Measurements from ENCODE around the gene CSNK1E.
A peak's percentile ranks its signal among the peaks of the same experiment; 100 is the strongest.

Gene CSNK1E

DNA sequence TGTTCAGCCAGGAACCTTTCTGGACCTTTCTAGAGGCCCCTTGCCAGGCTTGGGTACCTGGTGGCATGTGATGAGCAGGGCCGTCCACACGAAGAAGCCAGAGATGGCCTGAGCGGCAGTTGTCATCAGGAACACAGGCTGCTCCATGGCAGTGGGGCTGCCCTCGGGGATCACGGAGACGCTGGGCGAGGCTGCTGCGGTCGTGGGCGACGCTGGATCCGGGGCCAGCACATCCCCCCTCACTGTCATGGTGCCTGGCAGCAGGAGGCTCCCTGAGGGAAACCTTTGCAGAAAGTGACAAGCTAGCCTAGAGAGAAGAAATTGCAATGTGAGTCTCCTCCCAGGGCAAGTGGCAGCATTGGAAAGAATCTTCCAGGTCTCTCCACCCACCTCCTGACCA is 69.5 kb downstream of the CSNK1E start:
- no peak for DNase-seq (ENCODE audit: low spot score)
- Histone ChIP-seq H3K27ac (peak overlapping the region; percentile 92 to 95), H3K4me3 (no peak overlapping the region)
- TF ChIP-seq, protein P1, sequence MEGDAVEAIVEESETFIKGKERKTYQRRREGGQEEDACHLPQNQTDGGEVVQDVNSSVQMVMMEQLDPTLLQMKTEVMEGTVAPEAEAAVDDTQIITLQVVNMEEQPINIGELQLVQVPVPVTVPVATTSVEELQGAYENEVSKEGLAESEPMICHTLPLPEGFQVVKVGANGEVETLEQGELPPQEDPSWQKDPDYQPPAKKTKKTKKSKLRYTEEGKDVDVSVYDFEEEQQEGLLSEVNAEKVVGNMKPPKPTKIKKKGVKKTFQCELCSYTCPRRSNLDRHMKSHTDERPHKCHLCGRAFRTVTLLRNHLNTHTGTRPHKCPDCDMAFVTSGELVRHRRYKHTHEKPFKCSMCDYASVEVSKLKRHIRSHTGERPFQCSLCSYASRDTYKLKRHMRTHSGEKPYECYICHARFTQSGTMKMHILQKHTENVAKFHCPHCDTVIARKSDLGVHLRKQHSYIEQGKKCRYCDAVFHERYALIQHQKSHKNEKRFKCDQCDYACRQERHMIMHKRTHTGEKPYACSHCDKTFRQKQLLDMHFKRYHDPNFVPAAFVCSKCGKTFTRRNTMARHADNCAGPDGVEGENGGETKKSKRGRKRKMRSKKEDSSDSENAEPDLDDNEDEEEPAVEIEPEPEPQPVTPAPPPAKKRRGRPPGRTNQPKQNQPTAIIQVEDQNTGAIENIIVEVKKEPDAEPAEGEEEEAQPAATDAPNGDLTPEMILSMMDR (IDR thresholded peaks at IDR 0.05): no peak

DNA sequence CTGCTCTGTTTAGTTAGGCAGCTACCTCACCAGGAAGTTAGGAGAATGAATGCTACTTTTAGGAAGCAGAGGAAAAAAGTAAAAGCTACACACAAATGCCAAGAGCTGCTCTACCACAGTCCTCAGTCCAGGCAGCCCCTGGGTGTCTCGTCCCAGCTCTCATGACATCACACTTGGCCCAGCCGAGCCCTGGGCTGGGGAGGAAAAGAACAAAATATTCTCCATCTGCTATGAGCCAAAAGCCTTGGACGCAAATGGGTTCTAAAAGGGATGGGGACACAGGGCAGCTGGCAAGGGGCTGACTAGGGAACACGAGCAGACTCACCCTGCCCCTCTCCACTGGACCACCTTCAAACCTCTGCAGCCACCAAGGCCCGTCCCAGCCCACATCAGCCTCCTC is 70.5 kb downstream of the CSNK1E start:
- Histone ChIP-seq H3K4me3 (peak overlapping the region; percentile 36), H3K27ac (peak overlapping the region; percentile 92 to 95)
- peak; percentile 91 for DNase-seq (ENCODE audit: low spot score)
- TF ChIP-seq, protein P1 (IDR thresholded peaks at IDR 0.05): no peak

DNA sequence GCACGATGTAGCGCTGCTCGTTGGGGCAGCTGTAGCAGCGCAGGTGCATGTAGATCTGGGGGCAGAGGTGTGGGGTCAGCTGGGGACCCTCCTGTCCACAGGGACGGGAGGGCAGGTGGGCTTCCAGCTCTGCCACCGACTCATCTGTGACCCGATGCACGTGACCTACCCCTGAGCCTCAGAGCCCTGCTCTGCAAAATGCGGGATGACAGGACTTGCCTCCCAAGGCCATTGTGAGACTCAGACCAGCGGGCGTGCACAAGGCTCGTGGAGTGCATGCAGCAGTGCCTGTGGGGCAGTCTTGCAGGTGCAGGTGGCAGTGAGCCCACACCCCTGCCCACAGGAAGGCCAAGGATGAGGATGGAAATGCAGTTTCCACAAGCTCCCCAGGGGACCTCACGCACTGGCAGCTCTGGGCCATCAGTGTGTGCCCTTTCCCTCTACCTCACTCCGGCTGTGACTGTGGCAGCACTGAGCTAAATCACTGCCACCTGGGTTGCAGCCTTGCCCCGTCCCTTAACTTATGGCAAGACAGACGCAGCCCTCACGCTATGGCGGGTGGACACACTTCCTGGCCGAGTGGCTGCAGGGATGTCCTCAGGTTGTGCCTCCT is 71.1 kb downstream of the CSNK1E start:
- H3K4me3 ChIP-seq: peak overlapping the region; percentile 36
- TF ChIP-seq, protein P1 (IDR thresholded peaks at IDR 0.05): no peak
- peak overlapping the region; percentile 92 to 95 for H3K27ac ChIP-seq

DNA sequence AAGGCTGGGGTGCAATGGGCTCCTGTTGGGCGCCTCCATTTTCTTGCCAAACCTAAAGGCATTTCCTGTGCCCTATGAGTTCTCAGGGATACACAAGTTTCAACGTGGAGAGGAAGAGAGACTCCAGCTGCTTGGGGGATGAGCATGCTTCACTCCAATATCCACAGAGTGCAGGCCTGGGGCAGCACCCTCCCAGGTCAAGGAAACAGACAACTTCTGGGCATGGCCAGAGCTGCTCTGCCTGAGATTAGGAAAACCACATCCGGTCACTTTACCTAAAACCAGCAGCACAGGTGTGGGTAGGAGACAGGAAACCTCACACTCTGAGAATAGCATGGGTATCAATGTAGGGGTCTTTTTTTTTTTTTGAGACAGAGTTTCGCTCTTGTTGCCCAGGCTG is 73.1 kb downstream of the CSNK1E start:
- TF ChIP-seq, protein P1 (IDR thresholded peaks at IDR 0.05): no peak
- no peak for DNase-seq (ENCODE audit: low spot score)
- peak overlapping the region in 1 of 2 donors; percentile 95 for H3K27ac ChIP-seq
- no peak overlapping the region for H3K4me3 ChIP-seq

More for the DNA sequence above, 71.1 kb downstream of the CSNK1E start:
- no peak for DNase-seq (ENCODE audit: low spot score)

DNA sequence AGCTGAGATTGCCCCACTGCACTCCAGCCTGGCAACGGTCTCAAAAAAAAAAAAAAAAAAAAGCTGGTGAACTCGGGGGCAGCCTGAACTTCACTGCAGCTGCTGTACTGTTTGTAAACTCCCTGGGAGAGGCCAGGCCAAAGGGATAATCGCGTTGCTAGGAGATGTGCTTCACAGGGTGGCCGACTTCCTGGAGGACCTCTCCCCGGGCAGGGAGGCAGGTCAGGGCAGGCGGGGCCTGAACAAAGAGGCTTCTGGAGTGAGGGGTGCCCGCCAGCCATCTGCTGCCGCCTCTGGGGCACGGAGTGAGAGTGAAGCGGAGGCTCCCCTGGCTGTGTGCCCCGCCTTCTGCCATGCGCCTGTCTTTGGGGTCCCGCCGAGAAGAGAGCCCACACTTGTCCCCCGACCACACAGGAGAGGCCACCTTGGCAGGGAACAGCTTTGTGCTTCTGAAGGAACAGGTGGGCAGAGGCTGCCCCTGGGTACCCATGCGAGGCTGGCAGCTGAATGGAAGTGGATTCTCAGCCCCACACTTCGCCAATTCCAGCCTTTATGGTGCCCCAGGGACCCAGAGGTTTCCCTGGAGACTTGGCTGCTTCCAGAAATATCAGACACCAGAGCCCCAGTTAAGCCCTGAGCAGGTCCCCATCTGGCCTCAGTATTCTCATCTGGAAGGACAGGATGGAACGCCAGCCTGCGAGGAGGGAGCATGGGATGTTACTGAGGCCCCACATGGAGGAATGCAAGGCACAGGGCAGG is 74.0 kb downstream of the CSNK1E start:
- TF ChIP-seq, protein P1 (IDR thresholded peaks at IDR 0.05): no peak
- H3K27ac ChIP-seq: peak overlapping the region; percentile 72 to 95
- H3K4me3 ChIP-seq: no peak overlapping the region
- no peak for DNase-seq (ENCODE audit: low spot score)

DNA sequence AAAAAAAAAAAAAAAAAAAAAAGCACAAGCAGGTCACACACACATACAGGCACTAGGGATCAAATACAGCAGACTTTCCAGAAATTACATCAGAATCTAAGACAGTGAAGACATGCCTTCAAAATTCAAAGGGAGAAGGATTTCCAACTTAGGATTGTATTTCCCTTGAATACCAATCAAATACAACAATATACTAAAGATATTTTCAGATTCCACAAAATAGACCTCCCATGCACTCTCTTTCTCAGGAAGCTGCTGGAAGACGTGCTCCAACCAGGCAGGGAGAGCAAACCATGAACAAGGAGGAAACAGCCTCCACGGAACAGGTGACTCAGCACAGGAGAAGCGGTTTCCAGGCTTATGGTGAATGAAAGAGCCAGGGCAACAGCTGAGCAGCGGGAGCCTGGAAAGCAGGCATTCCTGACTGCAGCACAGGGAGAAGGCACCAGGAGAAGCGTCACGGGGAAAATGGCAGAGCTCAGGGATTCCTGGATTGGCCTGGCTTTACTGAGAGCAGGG is 76.4 kb downstream of the CSNK1E start:
- H3K27ac ChIP-seq: peak overlapping the region; percentile 2 to 41
- no peak overlapping the region for H3K4me3 ChIP-seq
- no peak for DNase-seq (ENCODE audit: low spot score)
- TF ChIP-seq, protein P1 (IDR thresholded peaks at IDR 0.05): no peak
